ENCODE results near the gene EMC10.
"Not testable (repeated sequence)": the region's sequence is repeated elsewhere in the genome, so short reads cannot be mapped to it uniquely, and the experiment has no call there.

The EMC10 gene

DNA sequence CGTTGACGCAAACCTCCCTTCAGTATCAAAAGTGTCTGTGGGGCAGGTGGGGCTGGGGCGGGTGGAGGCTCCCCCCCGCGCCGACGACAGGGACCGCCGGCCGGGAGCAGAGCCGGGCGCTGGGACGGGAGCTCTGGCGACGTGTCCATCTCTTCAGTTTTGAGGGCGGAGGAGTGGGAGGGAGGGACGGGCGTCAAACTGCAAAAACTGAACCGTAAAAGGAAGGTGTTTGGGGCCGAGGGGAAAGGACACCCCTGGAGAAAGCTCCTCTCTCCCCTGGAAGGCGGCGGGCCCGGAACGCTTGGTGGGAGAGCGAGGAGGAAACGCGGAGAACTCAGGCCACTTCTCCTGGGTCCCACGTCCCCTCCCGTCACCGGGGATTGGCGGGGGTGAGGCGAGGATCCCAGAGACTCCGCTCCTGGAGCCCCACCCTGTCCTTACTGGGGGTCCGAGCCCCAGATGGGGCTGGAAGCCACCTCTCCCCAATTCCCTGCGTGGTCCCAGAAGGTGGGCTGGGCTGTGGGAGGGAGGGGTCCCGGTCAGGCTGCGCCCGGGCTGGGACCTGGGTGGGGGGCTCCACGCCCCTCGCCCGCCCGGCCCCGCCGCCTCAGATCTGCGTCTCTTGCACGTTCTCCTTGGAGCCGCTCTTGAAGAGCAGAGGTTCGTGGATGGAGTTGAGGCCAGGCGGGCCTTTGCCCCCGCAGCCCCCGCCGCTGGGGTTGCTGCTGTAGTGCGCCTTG lies 40.8 kb downstream of the EMC10 start:
- no peak for DNase-seq

DNA sequence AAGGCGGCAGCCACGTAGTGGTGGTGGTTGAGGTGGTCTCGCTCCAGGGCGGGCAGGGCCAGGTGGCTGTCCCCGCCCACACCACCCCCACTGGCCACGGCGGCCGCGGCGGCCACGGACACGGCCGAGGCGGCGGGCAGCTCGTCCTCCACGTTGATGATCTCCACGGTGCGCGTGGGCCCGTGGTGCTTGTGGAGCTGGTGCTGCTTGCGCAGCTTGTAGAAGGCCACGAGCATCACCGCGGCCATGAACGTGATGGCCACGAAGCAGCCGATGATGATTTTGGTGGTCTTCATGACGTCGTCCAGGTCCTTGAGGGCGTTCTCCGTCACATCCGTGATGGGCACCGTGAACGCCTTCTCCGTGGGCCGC lies 41.4 kb downstream of the EMC10 start:
- DNase-seq, result no peak

DNA sequence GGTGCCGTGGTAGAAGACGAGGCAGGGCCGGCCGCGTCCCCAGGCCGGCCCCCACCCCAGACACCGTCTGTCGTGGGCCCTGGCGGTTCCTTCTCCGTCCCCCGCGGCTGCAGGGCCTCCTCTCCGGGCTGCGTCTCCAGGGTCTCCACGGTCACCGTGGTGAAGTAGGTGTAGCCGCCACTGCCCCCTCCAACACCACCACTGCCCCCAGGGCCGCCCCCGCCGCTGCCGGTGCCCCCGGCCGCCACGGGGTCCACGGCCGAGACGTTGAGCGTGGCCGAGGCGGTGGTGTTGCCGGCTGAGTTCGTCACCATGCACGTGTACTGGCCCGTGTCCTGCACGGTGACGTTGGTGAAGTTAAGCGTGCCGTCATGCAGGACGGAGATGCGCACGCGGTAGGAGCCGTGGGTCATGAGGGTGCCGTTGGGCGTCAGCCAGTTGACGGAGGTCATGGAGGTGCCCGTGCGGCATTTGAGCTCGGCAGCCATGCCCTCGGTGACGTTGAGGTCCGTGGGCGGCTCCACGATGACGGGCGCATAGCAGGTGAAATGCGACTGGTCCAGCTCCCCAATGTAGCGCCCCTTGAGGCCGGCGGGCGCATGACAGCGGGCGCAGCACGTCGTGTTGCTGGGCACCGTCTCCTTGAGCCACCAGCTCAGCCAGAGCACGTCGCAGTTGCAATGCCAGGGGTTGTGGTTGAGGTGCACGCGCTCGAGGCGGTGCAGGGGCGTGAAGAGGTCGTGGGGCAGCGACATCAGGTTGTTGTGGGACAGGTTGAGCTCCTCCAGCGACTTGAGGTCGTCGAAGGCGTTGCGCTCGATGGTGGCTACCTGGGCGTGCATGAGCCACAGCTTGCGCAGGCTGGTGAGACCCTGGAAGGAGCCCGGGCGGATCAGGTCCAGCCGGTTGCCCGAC lies 42.0 kb downstream of the EMC10 start:
- DNase-seq, result no peak

DNA sequence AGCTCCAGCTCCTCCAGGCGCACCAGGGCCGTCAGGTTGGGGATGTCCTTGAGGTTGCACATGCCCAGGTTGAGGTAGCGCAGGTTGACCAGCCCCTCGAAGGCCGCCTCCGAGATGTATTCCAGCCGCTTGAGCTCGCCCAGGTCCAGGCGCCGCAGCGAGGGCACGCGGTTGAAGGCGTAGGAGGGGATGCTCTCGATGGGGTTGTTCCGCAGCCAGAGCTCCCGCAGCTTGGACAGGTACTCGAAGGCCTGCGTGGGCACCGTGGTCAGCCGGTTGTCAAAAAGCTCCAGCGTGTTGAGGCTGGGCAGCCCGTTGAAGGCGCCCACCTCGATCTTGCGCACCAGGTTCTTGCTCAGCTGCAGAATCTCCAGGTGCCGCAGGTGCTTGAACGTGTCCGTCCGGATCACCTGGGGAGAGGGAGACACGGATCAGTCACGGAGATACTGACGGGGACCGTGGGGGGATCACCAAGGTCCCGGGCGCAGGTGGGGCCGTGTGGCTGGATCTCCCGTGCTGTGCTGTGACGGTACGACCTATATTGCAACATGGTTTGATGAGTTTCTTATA lies 42.8 kb downstream of the EMC10 start:
- DNase-seq, result no peak

DNA sequence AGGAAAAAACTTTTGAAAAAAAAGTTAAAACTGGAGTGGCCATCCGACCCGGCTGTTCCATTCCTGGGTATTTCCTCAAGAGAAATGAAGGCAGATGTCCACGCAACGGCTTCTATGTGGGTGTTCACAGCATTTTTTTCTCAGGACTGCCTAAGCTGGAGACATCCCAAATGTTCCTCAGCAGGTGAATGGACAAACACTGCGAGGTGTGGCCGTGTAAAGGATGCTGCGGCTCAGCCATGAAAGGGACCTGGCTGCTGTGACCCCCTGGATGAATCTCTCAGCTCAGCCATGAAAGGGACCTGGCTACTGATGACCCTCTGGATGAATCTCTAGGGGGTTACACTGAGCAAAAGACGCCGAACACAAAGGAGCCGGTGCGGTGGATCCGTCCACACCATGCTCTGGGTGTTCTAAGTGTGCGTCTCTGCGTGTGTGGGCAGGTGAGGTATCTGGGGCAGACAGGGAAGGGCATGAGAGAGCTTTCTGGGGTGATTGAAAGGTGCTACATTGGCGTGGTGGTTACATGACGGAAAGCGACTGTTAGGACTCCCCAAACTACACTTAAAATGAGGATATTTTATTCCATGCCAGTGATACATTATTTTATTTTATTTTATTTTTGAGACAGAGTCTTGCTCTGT lies 44.6 kb downstream of the EMC10 start:
- DNase-seq, result no peak

DNA sequence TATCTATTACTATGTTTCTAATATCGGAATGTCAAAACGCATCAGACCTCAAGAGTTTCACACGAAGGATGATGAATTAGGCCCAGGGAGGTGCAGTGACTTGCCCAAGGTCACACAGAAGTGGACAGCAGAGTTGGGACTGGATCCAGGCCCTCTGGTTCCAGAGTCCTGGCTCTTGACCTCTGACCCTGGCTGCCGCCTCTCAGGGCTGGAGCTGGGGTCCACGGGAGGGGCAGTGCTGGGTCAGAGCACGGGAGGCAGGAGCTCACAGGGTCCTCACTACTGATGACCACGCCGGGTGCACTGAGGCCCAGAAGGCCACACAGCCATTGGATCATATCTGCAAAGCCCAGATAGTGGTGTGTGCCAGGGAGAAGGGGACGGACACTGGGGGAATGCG lies 46.6 kb downstream of the EMC10 start:
- no peak for DNase-seq

DNA sequence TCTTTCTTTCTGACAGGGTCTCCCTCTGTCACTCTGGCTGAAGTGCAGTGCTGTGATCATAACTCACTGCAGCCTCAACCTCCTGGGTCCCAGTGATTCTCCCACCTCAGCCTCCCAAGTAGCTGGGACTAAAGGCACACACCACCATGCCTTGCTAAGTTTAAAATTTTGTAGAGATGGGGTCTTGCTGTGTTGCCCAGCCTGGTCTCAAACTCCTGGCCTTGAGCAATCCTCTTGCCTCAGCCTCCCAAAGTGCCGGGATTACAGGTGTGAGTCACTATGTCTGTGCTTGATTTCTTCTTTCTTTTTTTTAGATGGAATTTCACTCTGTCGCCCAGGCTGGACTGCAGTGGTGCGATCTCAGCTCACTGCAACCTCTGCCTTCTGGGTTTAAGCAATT lies 51.7 kb downstream of the EMC10 start:
- DNase-seq, result not testable (repeated sequence)

DNA sequence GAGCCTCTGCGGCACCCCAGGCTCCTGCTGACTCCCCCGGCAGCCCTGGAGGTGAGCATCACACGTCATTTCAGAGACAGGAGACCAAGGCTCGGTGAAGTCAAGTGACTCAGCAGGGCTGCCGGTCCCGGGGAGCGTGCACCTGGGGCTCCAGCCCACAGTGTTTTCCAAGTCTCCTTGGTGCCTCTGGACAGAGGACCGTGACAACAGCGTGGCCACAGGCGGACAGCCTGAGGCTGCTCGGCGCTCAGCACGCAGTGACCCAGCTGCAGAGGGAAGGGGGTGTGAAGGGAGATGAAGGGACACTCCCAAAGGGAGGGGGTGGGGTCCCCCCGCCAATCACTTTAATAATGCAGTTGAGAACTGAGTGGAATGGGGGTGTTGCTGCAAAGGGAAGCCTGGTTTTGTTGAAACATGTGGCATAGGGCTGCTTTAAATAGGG lies 54.9 kb downstream of the EMC10 start:
- DNase-seq, result peak; percentile 41

DNA sequence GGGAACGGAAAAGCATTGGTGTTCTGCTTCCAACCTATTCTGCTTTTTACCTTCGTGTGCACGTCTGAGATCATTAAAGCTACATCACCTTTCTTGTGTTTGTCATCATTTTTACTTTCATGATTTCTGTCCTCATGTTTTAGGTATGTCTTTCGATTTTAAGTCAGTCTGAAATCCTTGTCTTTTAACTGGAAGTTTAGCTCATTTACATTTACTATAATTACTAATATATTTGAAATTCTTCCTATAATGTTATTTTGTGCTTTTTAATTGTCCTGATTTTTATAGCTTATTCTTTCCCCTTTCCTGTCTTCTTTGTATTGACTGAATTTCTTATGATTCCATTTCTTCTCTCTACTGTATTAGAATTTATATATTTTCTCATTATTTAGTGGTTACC lies 56.6 kb downstream of the EMC10 start:
- no peak for DNase-seq

DNA sequence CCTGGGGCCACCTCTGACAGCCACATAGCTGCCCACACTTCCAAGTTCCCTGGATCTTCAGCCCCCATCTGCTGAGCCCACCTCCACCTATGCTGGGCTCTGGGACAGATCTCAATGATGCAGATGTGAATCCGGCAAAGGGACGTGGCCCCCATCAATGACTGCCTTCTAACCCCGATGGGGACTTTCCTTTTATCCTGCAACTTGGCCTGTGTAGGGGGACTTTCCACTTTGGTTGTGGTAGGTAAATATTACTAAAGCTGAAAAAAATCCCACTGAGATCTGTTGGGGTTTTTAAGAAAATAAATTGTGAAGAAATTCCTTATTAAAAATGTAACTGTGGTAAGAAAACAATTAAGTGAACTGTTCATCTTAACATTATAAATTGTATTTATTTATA lies 58.2 kb downstream of the EMC10 start:
- DNase-seq, result no peak

DNA sequence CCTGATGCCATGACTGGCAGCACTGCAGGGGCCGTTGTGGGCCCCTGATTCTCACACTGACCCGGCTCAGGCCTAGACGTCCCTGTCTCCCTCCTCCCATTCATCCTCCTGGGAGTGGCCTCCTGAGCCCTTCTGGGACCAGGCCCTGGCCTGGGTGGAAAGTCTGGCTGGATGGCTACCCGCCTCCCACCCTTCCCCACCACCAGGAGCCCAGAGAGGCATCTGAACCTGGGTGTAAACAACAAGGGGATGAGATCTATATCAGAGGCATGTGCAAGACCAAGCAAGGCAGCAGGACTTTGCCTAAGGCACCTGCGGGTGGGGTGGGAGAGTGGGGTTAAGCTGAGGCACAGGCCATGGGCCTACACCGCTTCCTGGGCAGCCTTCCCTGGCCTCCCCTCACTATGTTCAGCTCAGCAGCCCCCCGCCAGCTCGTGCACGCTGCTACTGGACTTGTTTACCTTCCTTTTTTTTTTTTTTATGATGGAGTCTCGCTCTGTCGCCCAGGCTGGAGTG lies 59.4 kb downstream of the EMC10 start:
- no peak for DNase-seq

DNA sequence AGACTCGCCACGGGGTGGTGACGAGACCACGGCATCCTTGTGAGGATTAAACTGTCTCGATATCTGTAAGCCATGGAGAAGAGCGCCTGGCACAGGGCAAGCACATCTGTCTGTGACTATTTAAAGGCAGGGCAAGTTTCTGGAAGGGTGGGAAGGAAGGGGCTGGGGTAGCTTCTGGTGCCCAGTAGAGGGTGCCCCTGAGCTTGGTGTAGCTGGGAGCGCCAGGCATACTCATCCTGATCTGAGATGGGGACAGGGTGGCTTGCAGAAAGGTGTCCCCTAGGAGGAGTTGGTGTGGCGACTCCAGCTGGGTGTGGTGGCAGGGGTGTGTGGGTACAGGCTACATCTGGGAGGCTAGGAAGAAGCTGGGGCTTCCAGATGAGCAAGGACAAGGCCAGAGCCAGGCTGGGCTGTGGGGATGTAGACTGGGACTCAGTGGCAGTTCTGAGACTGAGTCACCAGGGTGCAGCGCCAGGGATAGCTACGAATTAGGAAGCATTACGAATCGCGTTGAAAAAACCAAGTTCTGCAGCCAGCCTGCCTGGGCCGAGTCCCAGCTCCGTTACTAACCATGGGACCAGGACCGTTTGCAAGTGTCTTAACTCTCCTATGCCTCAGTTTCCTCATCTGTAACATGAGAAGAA lies 60.5 kb downstream of the EMC10 start:
- no peak for DNase-seq

DNA sequence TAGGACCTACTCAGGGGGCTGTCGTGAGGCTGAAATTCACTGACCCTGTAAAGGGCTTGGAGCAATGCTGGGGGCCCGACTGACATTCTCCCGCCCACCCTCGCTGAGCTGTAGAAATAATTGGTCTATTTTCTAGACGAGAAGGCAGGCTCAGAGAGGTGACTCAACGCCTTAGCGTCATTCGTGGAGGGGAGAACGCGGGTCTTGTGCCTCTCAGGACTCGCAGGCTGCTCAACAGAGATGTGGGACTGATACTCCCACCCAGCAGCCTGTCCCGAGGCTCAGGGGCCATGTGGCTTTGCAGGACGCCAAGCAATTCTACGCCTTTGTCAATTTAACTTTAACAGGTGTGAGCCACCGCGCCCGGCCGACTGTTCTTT lies 61.0 kb downstream of the EMC10 start:
- DNase-seq, result no peak

DNA sequence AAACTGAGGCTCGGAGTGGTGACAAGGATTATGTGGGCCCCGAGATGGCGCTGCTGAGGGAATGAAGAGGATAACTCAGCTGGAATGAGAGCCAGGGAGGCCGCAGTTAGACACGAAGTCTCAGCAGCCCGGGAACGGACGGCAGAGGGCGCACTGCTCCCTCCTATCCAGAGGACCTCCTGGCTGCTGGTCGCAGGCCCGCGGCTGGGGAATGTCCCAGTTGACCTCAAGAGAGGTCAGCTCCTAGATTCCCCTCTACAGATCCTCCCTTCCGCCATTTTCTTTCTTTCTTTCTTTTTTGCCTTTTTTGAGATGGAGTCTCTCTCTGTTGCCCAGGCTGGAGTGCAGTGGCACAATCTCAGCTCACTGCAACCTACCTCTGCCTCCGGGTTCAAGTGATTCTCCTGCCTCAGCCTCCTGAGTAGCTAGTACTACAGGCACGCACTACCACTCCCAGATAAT lies 61.5 kb downstream of the EMC10 start:
- DNase-seq, result peak; percentile 92
